Mucosa of descending colon (tissue), 3 donors: ENCODE measurements around the gene RRAGD. TPM values are rescaled to one million over a fixed set of nuclear protein-coding genes. Genes with fewer than 3 reads are reported as not detected.

ENCODE experiments used
- ATAC-seq: fragments of 200-7000 bp; cut with Tn5 transposase; one replicate; pipeline ENCODE4 v1.9.1; 2020; ENCODE audit warnings: mild to moderate bottlenecking, moderate library complexity
- DNase-seq, 3 donors: peaks; one replicate each; pipeline ENCODE4 v3.0.0-alpha.2; 2020
- H3K36me3 ChIP-seq: fragments of 200-600 bp; one replicate; pipeline ENCODE4 v1.8.0; 2021; ENCODE audit warnings: low read depth, mild to moderate bottlenecking
- H3K4me1 ChIP-seq: fragments of 200-600 bp; one replicate; pipeline ENCODE4 v1.8.0; 2021; ENCODE audit warnings: low read depth, mild to moderate bottlenecking
- H3K4me3 ChIP-seq: fragments of 200-600 bp; one replicate; pipeline ENCODE4 v1.8.0; 2021; ENCODE audit warnings: mild to moderate bottlenecking
- H3K9me3 ChIP-seq: fragments of 200-600 bp; one replicate; pipeline ENCODE4 v1.8.0; 2021; ENCODE audit warnings: mild to moderate bottlenecking
- intact Hi-C, 2 donors: fragments of 100-400 bp; cut with DNase I in 1 of 2; cut with micrococcal nuclease in 1 of 2; formaldehyde crosslinking; loops; one replicate each; pipeline versions ENCODE4 v1.11.0 to v1.11.1; 2022; cut with DNase I, micrococcal nuclease
- total RNA-seq, 3 donors: library from RNA; stranded (reverse); fragmentation: NEBNext Ultra II Directional in 2 of 3; extraction: Animal tissue kit (Norgen Biotek cat#: 25700) in 2 of 3; gene quantifications; one replicate each; pipeline versions ENCODE4 v1.2.1 to v1.2.4, GENCODE V29; 2021 to 2023
- TF ChIP-seq, protein P1 (sequence below): fragments of 200-600 bp; IDR thresholded peaks from one replicate; pipeline ENCODE4 v1.8.0; 2022; ENCODE audit warnings: antibody characterized with exemption, mild to moderate bottlenecking
- donor health status: DM: no; HTN: no; CAD: no; lungs with moderate emphysema.
- donor health status: DM: no; HTN: no; CAD: no.
- donor health status: DM: no; HTN: yes; CAD: no.

RRAGD gene
- total RNA-seq, 3 donors from 2014 or later = 3.2 to 17.6 (median 4.0) TPM

DNA sequence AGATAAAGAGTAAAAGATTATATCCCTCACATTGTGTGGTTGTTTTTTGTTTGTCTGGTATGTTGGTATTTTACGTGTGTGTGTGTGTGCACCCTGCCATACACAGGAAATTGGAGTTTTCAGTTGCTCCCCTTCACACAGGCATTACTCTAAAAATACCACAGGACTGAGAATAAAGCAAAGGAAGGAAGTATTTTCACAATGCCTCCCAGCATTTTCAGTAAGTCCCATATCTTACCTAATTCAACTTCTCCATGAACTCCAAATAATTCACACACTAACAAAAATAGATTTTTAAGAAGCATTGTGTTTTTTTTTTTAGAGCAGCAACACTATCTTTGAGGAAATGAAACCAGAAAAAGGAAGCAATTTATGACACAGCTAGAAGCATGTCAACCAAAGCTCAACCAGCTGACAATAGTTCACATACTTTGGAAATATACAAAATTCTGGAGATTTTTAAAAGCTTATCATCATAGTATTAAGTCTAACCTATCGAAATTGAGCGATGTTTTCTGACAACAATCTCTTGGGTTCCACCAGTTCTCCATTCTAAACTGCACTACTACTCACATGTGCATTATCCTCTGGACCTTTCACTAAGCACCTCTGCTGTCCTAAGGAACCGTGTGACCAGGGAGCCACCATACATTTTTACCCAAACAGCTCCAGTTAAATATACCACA, 61.6 kb downstream of the RRAGD start:
- intact Hi-C loops = no loop called here
- H3K4me1 ChIP-seq = peaks cover 8% of the 10 kb centered on the region
- H3K36me3 ChIP-seq = no peaks in the 10 kb centered on the region
- TF ChIP-seq, protein P1, sequence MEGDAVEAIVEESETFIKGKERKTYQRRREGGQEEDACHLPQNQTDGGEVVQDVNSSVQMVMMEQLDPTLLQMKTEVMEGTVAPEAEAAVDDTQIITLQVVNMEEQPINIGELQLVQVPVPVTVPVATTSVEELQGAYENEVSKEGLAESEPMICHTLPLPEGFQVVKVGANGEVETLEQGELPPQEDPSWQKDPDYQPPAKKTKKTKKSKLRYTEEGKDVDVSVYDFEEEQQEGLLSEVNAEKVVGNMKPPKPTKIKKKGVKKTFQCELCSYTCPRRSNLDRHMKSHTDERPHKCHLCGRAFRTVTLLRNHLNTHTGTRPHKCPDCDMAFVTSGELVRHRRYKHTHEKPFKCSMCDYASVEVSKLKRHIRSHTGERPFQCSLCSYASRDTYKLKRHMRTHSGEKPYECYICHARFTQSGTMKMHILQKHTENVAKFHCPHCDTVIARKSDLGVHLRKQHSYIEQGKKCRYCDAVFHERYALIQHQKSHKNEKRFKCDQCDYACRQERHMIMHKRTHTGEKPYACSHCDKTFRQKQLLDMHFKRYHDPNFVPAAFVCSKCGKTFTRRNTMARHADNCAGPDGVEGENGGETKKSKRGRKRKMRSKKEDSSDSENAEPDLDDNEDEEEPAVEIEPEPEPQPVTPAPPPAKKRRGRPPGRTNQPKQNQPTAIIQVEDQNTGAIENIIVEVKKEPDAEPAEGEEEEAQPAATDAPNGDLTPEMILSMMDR = no peak
- H3K4me3 ChIP-seq = no peak overlapping the region
- ATAC-seq (no peak), DNase-seq (no peak)
- H3K9me3 ChIP-seq = no peaks in the 10 kb centered on the region

GRCh38 chr6:89348372-89348771, 63.7 kb downstream of the RRAGD start:
- TF ChIP-seq, protein P1 = no peak
- ATAC-seq (no peak), DNase-seq (no peak)
- no peak overlapping the region for H3K4me3 ChIP-seq
- H3K4me1 ChIP-seq = peaks cover 8% of the 10 kb centered on the region
- intact Hi-C loops = no loop called here
- H3K9me3 ChIP-seq = no peaks in the 10 kb centered on the region
- no peaks in the 10 kb centered on the region for H3K36me3 ChIP-seq

DNA sequence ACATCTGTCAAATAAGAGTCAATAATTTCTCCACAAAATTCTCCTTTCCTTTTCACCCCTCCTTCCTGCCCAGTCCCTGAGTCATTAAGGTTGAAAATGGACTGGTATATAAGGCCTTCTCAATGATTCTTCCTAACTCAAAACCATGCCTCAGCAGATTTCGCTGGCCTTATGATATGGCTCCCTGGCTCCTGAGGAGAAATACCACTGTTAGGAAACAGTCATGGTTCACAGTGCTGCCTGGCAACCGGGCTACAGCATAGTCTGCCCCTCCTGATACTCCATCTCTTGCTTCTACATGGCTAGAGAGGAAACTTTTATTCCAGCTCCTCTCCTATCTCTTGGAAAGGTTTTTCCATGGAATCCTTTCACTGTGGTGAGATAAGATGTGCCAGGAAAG, 64.2 kb downstream of the RRAGD start:
- no peaks in the 10 kb centered on the region for H3K36me3 ChIP-seq
- no peak for ATAC-seq
- TF ChIP-seq, protein P1 = no peak
- H3K4me3 ChIP-seq = no peak overlapping the region
- intact Hi-C loops = no loop called here
- H3K9me3 ChIP-seq = no peaks in the 10 kb centered on the region
- peaks cover 8% of the 10 kb centered on the region for H3K4me1 ChIP-seq
- DNase-seq = no peak

- Histone ChIP-seq H3K4me3 (no peak overlapping the region), H3K36me3 (no peaks in the 10 kb centered on the region), H3K9me3 (no peaks in the 10 kb centered on the region), H3K4me1 (peaks cover 8% of the 10 kb centered on the region)
- no peak for ATAC-seq
- no peak for DNase-seq
- intact Hi-C loops = no loop called here
- TF ChIP-seq, protein P1 = no peak
Measured at GRCh38 chr6:89346433-89346832, 65.6 kb downstream of the RRAGD start.

DNA sequence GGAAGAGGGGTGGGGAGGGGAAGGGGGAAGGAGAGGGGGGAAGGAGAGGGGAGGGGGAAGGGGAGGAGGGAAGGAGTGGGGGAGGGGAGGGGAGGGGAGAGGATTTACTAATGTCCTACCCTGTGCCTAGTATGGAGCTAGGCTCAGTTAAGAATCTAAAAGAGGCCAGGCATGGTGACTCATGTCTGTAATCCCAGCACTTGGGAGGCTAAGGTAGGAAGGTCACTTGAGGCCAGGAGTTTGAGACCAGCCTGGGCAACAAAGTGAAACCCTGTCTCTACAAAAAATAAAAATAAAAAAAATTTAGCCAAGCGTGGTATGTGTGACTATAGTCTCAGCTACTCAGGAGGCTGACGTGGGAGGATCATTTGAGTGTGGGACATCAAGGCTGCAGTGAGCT, 72.5 kb downstream of the RRAGD start:
- TF ChIP-seq, protein P1 = no peak
- DNase-seq (no peak), ATAC-seq (no peak)
- Histone ChIP-seq H3K4me1 (no peaks in the 10 kb centered on the region), H3K36me3 (peaks cover 7% of the 10 kb centered on the region), H3K9me3 (no peaks in the 10 kb centered on the region), H3K4me3 (no peak overlapping the region)
- intact Hi-C loops = no loop called here

- Histone ChIP-seq H3K36me3 (peaks cover 7% of the 10 kb centered on the region), H3K4me3 (no peak overlapping the region), H3K4me1 (no peaks in the 10 kb centered on the region), H3K9me3 (no peaks in the 10 kb centered on the region)
- intact Hi-C loops = no loop called here
- DNase-seq (no peak), ATAC-seq (no peak)
- TF ChIP-seq, protein P1 = no peak
Measured at GRCh38 chr6:89335164-89335563, 76.9 kb downstream of the RRAGD start.
